Measurements from ENCODE around the gene CISTR.
A peak's percentile ranks its signal among the peaks of the same experiment; 100 is the strongest.

CISTR gene

DNA sequence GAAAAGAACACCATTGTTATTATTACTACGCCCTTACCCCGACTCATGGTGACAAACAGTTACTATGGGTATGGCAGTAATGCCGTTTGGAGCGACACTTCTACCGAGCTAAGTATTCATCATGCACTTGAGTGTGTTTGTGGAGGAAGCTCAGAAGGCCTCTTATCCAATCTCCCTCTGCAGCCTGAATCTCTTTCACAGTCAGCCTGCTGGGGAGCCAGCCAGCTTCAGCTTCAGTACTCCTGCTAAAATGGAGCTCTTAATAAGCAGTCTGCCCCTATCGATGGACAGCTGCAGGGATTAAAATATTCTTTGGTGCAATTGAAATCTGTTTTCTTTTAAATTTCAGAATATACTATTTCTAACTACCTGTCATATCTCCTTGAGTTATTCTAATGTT is 51.2 kb downstream of the CISTR start:
- DNase-seq: no peak
- TF ChIP-seq, protein P1, sequence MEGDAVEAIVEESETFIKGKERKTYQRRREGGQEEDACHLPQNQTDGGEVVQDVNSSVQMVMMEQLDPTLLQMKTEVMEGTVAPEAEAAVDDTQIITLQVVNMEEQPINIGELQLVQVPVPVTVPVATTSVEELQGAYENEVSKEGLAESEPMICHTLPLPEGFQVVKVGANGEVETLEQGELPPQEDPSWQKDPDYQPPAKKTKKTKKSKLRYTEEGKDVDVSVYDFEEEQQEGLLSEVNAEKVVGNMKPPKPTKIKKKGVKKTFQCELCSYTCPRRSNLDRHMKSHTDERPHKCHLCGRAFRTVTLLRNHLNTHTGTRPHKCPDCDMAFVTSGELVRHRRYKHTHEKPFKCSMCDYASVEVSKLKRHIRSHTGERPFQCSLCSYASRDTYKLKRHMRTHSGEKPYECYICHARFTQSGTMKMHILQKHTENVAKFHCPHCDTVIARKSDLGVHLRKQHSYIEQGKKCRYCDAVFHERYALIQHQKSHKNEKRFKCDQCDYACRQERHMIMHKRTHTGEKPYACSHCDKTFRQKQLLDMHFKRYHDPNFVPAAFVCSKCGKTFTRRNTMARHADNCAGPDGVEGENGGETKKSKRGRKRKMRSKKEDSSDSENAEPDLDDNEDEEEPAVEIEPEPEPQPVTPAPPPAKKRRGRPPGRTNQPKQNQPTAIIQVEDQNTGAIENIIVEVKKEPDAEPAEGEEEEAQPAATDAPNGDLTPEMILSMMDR (IDR thresholded peaks at IDR 0.05): no peak
- Mint-ChIP-seq H3K4me1 (peaks cover 63% of the 10 kb centered on the region), H3K36me3 (ENCODE audit: low read depth) (no peaks in the 10 kb centered on the region), H3K4me3 (no peak overlapping the region), H3K27ac (no peak overlapping the region), H3K27me3 (ENCODE audit: low read depth, poor library complexity) (peaks cover 98% of the 10 kb centered on the region), H3K9me3 (no peaks in the 10 kb centered on the region)

DNA sequence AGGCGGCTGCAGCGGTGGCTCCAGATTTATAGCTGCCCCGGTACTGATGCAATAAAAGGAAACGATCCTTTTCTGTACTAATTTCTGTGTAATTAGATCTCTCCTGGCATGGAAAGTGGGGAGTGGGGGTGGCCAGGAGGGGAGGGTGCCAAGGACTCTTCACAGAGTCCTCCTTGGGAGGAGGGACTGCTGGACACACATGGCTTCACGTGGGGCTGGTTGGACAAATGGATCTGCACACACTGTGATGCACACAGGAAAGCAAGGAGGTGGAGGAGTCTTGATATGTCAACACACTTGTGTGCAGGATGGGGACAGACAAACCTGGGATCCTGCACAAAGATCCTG is 52.1 kb downstream of the CISTR start:
- TF ChIP-seq, protein P1 (IDR thresholded peaks at IDR 0.05): no peak
- H3K4me1 Mint-ChIP-seq: peaks cover 71% of the 10 kb centered on the region
- no peaks in the 10 kb centered on the region for H3K36me3 Mint-ChIP-seq (ENCODE audit: low read depth)
- H3K27ac Mint-ChIP-seq: no peak overlapping the region
- H3K9me3 Mint-ChIP-seq: no peaks in the 10 kb centered on the region
- no peak overlapping the region for H3K4me3 Mint-ChIP-seq
- no peak for DNase-seq
- peaks cover 98% of the 10 kb centered on the region for H3K27me3 Mint-ChIP-seq (ENCODE audit: low read depth, poor library complexity)

DNA sequence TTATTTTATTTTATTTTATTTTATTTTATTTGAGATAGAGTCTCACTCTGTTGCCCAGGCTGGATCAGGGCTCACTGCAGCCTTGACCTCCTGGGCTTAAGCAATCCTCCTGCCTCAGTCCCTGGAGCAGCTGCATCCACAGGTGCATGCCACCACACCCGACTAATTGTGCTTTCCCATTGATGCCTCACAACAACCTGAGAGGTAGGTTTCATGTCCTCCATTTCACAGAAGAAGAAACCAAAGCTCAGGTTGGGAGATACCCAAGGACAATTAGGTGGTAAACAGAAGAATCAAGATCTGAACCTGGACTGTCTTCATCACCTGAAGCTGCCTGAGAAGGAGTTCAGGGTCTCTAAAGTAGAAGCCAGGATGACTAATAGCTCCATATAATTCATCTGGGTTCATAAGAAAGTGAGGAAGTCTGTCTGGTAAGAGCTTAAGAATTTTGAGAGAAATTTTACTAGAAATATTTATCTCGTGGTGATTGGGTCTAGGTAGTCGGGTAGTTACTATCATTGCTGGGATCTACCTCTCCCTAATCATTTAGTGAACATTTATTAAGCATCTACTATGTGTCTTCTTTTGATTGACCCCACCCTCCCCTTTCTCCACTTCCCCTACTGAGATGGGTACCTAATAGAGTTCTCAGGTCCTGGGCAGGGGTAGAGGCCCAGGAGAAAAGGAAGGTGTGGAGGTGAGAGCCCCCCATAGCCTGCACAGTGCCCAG is 52.7 kb downstream of the CISTR start:
- DNase-seq: no peak
- no peaks in the 10 kb centered on the region for H3K36me3 Mint-ChIP-seq (ENCODE audit: low read depth)
- H3K4me3 Mint-ChIP-seq: no peak overlapping the region
- H3K27me3 Mint-ChIP-seq (ENCODE audit: low read depth, poor library complexity): peaks cover 98% of the 10 kb centered on the region
- peaks cover 77% of the 10 kb centered on the region for H3K4me1 Mint-ChIP-seq
- H3K27ac Mint-ChIP-seq: no peak overlapping the region
- H3K9me3 Mint-ChIP-seq: no peaks in the 10 kb centered on the region
- TF ChIP-seq, protein P1 (IDR thresholded peaks at IDR 0.05): no peak

DNA sequence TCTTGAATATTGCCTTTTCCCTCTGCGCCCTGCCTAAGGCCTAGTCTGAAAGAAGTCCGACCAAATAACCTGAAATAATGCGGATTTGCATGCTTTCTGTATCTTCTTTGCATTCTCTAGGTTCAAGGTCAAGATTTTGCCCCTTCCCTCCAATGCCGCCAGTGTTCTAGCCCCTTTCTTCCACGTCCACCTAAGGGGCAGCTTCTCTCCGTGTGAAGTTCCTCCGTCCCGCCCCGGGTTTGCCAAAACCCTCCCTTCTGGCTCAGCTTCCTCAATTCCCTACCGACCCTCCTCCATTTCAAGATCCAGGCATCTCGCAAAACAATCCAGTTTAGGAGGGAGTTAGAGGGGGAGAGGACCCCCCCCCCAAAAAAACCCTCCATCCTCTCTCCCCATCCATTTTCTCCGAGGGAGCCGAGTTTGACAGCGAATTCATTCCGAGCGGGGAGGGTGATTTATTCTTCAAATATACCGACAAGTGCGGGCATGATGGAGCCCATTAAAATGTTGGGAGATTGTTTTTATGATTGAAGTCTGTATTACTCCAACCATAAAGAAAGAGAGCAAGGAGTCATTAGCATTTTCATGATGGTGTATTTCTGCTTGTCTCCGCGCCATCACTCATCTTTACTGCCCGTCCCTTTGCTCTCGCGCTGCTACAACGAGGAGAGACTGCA is 55.0 kb downstream of the CISTR start:
- peaks cover 92% of the 10 kb centered on the region for H3K27me3 Mint-ChIP-seq (ENCODE audit: low read depth, poor library complexity)
- TF ChIP-seq, protein P1 (IDR thresholded peaks at IDR 0.05): no peak
- H3K4me1 Mint-ChIP-seq: peaks cover 71% of the 10 kb centered on the region
- no peak overlapping the region for H3K27ac Mint-ChIP-seq
- no peak for DNase-seq
- H3K36me3 Mint-ChIP-seq (ENCODE audit: low read depth): no peaks in the 10 kb centered on the region
- peak overlapping the region; percentile 83 for H3K4me3 Mint-ChIP-seq
- H3K9me3 Mint-ChIP-seq: peaks cover under 1% of the 10 kb centered on the region

All from nephron progenitor cell (in vitro differentiated cells).